ENCODE results near the gene KCNIP2.

Gene KCNIP2

DNA sequence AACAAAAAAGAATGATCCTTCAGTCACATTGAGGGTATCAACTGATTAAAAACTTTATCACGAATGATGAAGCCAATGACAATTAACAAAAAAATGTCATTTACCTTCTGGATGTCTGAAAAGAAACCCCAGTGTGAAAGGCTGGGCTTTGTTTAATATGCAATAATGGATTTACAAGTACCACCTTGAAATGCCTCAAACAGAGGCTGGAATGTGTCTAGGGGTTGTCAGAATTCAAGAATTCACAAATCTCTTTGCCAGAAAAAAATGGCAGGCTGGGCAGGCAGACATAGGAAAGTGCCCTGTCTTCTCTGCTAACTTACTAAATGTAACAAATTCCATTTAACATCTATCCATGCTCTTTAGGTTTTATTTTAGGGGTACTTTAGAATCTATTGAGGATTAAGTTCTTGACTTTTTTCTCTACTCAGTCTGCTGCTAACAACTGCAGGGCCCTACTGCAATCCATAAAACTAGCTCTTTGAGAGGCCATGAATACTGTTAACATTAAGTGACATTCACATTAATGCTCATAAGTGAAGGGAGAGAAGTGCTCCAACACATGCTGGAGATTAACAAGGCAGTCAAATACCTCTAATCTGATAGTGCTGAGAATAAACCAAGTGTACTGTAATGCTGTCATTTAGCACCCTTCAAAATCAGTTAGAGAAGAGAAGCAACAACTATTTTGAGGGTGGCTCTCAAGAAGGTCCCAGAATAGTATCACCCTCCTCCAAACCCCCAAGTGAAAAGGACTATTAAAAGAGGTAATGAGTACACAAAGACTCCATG lies 43.1 kb upstream of the KCNIP2 start:
- Histone ChIP-seq H3K4me3 (replicated peaks; ENCODE audit: low read depth, low read length) (no peak overlapping the region), H3K27me3 (replicated peaks; ENCODE audit: control insufficient read depth, insufficient read depth, low read length) (no peaks in the 10 kb centered on the region), H3K36me3 (ENCODE audit: control insufficient read depth, insufficient read depth, low read length) (no peaks in the 10 kb centered on the region)
- no peak for DNase-seq (ENCODE audit: extremely low read depth, insufficient read length)
- no peak for TF ChIP-seq CTCF (IDR thresholded peaks at IDR 0.05; ENCODE audit: insufficient read depth, low read length, poor library complexity, severe bottlenecking)

DNA sequence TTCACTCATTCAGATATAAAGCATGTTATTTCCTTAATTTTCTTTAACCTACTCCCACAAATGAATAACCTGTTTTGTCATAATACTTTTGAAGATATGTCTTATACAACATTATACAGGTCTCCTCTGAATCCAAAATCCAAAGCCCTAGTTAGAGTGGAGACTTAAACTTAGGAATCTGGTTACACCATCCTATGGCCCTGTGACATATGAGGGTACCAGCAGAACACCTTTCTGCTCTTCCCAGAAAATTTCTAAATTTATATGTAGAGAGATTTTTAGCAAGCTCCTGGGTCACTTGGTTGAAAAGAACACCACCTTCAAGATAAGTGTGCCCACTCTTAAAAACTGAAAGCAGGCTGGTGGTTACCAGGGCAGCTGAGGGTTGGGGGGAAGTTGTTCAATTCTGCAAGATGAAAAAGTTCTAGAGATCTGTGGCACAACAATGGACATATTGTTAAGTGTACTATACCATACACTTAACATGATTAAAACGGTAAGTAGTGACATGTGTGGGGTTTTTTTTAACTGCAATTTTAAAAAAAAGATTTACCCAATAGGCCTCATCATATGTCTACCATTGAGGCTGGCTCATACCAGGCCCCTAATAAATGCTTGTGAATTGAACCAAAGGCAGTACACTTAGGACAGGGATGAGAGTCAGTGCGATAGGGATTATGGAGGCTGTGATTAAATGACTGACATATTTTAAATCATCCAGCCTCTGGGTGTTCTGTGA lies 37.6 kb upstream of the KCNIP2 start:
- Histone ChIP-seq H3K4me3 (replicated peaks; ENCODE audit: low read depth, low read length) (no peak overlapping the region), H3K36me3 (ENCODE audit: control insufficient read depth, insufficient read depth, low read length) (no peaks in the 10 kb centered on the region), H3K27me3 (replicated peaks; ENCODE audit: control insufficient read depth, insufficient read depth, low read length) (no peaks in the 10 kb centered on the region)
- no peak for TF ChIP-seq CTCF (IDR thresholded peaks at IDR 0.05; ENCODE audit: insufficient read depth, low read length, poor library complexity, severe bottlenecking)
- DNase-seq (ENCODE audit: extremely low read depth, insufficient read length) = no peak

DNA sequence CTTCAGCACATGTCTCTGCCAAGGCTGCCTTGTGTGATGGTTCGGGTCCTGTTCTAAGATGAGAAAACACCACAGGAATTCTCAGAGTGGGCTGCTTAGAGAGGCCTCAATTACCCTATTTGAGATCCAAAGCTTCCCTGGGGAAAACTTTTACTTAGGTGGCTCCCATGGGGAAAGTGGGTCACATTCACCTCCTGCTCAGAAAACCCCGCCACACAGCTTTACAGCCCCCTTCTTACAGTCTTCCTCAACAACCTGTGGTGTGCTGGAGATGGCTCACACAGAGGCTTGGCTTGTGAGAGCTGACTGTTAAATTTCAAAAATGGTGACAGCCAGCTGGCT lies 36.6 kb upstream of the KCNIP2 start:
- Histone ChIP-seq H3K27me3 (replicated peaks; ENCODE audit: control insufficient read depth, insufficient read depth, low read length) (no peaks in the 10 kb centered on the region), H3K4me3 (replicated peaks; ENCODE audit: low read depth, low read length) (no peak overlapping the region), H3K36me3 (ENCODE audit: control insufficient read depth, insufficient read depth, low read length) (no peaks in the 10 kb centered on the region)
- no peak for TF ChIP-seq CTCF (IDR thresholded peaks at IDR 0.05; ENCODE audit: insufficient read depth, low read length, poor library complexity, severe bottlenecking)
- no peak for DNase-seq (ENCODE audit: extremely low read depth, insufficient read length)

- no peaks in the 10 kb centered on the region for H3K27me3 ChIP-seq (replicated peaks; ENCODE audit: control insufficient read depth, insufficient read depth, low read length)
- H3K36me3 ChIP-seq (ENCODE audit: control insufficient read depth, insufficient read depth, low read length) = no peaks in the 10 kb centered on the region; the same call in 1 of the 2 replicates
- DNase-seq (ENCODE audit: extremely low read depth, insufficient read length) = no peak
- no peak for TF ChIP-seq CTCF (IDR thresholded peaks at IDR 0.05; ENCODE audit: insufficient read depth, low read length, poor library complexity, severe bottlenecking)
- no peak overlapping the region for H3K4me3 ChIP-seq (replicated peaks; ENCODE audit: low read depth, low read length)
Measured at GRCh38 chr10:101879456-101880231, 36.0 kb upstream of the KCNIP2 start.

DNA sequence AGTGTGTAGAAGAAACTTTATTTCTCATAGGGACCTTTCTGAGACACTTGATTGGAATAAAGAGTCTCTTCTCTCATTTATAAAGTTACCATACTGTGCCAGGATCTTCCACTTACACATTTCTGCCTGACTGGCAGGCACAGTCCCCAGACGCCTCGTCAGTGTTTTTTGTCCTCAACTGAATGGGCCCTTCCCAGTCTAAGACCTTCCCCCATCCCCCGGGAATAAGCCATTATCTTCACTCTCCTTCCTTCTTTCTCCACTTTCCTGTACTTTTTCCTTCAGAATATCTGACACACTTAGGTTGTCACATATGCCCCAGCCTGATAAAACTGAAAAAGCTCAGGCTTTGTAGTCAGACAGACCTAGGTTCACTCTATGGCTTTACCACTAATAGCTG lies 35.3 kb upstream of the KCNIP2 start:
- H3K4me3 ChIP-seq (replicated peaks; ENCODE audit: low read depth, low read length) = no peak overlapping the region
- TF ChIP-seq CTCF (IDR thresholded peaks at IDR 0.05; ENCODE audit: insufficient read depth, low read length, poor library complexity, severe bottlenecking) = no peak

More for the DNA sequence above, 35.3 kb upstream of the KCNIP2 start:
- Histone ChIP-seq H3K27me3 (replicated peaks; ENCODE audit: control insufficient read depth, insufficient read depth, low read length) (no peaks in the 10 kb centered on the region), H3K36me3 (ENCODE audit: control insufficient read depth, insufficient read depth, low read length) (no peaks in the 10 kb centered on the region; the same call in 1 of the 2 replicates)
- no peak for DNase-seq (ENCODE audit: extremely low read depth, insufficient read length)
